ENCODE measurements around the gene SERPINB11.
"Not testable (repeated sequence)": the region's sequence is repeated elsewhere in the genome, so short reads cannot be mapped to it uniquely, and the experiment has no call there.

The SERPINB11 gene

GRCh38 chr18:63759786-63760185, 57.0 kb downstream of the SERPINB11 start:
- not testable (repeated sequence) for H3K27me3 Mint-ChIP-seq, H3K4me1 Mint-ChIP-seq, H3K36me3 Mint-ChIP-seq, H3K4me3 Mint-ChIP-seq, ATAC-seq, H3K27ac Mint-ChIP-seq
- peaks cover 13% of the 10 kb centered on the region for H3K9me3 Mint-ChIP-seq

- H3K27me3 Mint-ChIP-seq = no peaks in the 10 kb centered on the region
- H3K9me3 Mint-ChIP-seq = peaks cover 13% of the 10 kb centered on the region
- no peaks in the 10 kb centered on the region for H3K36me3 Mint-ChIP-seq
- ATAC-seq = no peak
- no peaks in the 10 kb centered on the region for H3K4me1 Mint-ChIP-seq
- no peak overlapping the region for H3K4me3 Mint-ChIP-seq
- no peak overlapping the region for H3K27ac Mint-ChIP-seq
Measured at GRCh38 chr18:63762518-63762917, 59.8 kb downstream of the SERPINB11 start.

DNA sequence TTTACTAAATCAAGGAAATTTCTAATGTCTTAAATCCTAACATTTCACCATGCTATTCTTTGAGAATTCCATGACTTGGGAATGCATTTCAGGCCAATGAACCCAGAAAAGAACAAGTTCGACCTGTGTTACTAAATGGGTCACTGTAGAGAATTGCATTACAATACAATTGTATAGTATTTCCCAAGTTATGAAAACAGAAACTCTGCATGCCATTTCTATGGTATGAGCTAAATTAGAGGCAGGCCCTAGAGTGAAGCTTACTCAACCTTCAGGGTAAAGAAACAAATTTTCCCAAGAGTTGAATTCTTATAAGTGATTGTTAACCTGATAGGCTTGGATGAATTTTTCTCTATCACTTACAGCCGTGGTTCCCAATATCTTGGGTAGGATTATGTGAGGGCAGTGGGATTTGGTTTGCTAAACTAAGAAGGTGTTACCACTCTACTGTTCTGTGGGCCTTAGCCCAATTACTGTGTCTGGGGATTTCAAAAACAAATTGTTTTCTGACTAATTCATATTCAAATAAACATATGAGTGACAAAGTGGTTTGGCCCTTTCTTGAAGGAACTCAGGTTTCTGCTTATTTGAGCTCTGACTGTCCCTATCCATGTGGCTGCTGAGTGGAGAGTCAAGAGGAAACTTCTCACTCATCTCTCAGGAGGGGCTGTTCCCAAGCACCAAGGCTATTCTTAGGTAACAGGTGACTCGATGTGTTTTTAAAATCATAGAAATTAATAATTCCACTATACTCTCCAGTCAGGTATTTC, 61.3 kb downstream of the SERPINB11 start:
- H3K9me3 Mint-ChIP-seq = peaks cover 10% of the 10 kb centered on the region
- no peak overlapping the region for H3K27ac Mint-ChIP-seq
- no peaks in the 10 kb centered on the region for H3K27me3 Mint-ChIP-seq
- no peak for ATAC-seq
- no peak overlapping the region for H3K4me3 Mint-ChIP-seq
- no peaks in the 10 kb centered on the region for H3K36me3 Mint-ChIP-seq
- no peaks in the 10 kb centered on the region for H3K4me1 Mint-ChIP-seq

- Mint-ChIP-seq H3K4me1 (no peaks in the 10 kb centered on the region), H3K4me3 (no peak overlapping the region), H3K27me3 (no peaks in the 10 kb centered on the region), H3K27ac (no peak overlapping the region), H3K36me3 (no peaks in the 10 kb centered on the region), H3K9me3 (no peaks in the 10 kb centered on the region)
- no peak for ATAC-seq
Measured at GRCh38 chr18:63765837-63766236, 63.1 kb downstream of the SERPINB11 start.

All from stimulated activated memory B cell treated with anti-CD40 and anti-IgM and Interleukin-4, amounts not matched to agents 10 μg/mL and 1 μg/mL and 100 μg/mL, for 72 hours (primary cell).